ENCODE data around the gene RPL13. TPM values are rescaled to one million over a fixed set of nuclear protein-coding genes. Genes with fewer than 3 reads are reported as not detected.
A peak's percentile ranks its signal among the peaks of the same experiment; 100 is the strongest.

Gene RPL13
- total and polyA plus RNA-seq, 2 of the 13 experiments (the other 11 are each of a cell fraction or from before 2014, with no cell fraction given), result 2,988 to 4,411 TPM

GRCh38 chr16:89563639-89564392 is 3.3 kb downstream of the RPL13 start (continued):
- TF ChIP-seq ZNF609 (CRISPR knock-in tag; IDR thresholded peaks at IDR 0.05; ENCODE audit: borderline replicate concordance), result no peak
- 0 out of 2 replicates have a peak, but pooled peaks have one; percentile 49 for TF ChIP-seq ZFP36L1 (CRISPR knock-in tag; IDR thresholded peaks at IDR 0.05)
- TF ChIP-seq DNMT1 (CRISPR knock-in tag; IDR thresholded peaks at IDR 0.05), result no peak
- peak; percentile 96 for TF ChIP-seq ZC3H4 (CRISPR knock-in tag; IDR thresholded peaks at IDR 0.05; ENCODE audit: borderline replicate concordance)
- no peak for TF ChIP-seq XRCC5 (optimal IDR thresholded peaks at IDR 0.05; ENCODE audit: low read length)
- TF ChIP-seq ZNF766 (CRISPR knock-in tag; IDR thresholded peaks at IDR 0.05; ENCODE audit: borderline replicate concordance), result no peak
- TF ChIP-seq ARHGAP35 (CRISPR knock-in tag; IDR thresholded peaks at IDR 0.05; ENCODE audit: borderline replicate concordance), result no peak
- no peak for TF ChIP-seq ATF3 (CRISPR knock-in tag; IDR thresholded peaks at IDR 0.05)
- TF ChIP-seq GPN1 (CRISPR knock-in tag; IDR thresholded peaks at IDR 0.05; ENCODE audit: borderline replicate concordance), result no peak
- TF ChIP-seq ZNF800 (CRISPR knock-in tag; IDR thresholded peaks at IDR 0.05), result no peak
- no peak for TF ChIP-seq ZXDC (CRISPR knock-in tag; IDR thresholded peaks at IDR 0.05)
- TF ChIP-seq AHDC1 (CRISPR knock-in tag; IDR thresholded peaks at IDR 0.05; ENCODE audit: borderline replicate concordance), result no peak
